ENCODE data around the gene ANO6.
"Not testable (repeated sequence)": the region's sequence is repeated elsewhere in the genome, so short reads cannot be mapped to it uniquely, and the experiment has no call there.

Gene ANO6, protein sequence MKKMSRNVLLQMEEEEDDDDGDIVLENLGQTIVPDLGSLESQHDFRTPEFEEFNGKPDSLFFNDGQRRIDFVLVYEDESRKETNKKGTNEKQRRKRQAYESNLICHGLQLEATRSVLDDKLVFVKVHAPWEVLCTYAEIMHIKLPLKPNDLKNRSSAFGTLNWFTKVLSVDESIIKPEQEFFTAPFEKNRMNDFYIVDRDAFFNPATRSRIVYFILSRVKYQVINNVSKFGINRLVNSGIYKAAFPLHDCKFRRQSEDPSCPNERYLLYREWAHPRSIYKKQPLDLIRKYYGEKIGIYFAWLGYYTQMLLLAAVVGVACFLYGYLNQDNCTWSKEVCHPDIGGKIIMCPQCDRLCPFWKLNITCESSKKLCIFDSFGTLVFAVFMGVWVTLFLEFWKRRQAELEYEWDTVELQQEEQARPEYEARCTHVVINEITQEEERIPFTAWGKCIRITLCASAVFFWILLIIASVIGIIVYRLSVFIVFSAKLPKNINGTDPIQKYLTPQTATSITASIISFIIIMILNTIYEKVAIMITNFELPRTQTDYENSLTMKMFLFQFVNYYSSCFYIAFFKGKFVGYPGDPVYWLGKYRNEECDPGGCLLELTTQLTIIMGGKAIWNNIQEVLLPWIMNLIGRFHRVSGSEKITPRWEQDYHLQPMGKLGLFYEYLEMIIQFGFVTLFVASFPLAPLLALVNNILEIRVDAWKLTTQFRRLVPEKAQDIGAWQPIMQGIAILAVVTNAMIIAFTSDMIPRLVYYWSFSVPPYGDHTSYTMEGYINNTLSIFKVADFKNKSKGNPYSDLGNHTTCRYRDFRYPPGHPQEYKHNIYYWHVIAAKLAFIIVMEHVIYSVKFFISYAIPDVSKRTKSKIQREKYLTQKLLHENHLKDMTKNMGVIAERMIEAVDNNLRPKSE

DNA sequence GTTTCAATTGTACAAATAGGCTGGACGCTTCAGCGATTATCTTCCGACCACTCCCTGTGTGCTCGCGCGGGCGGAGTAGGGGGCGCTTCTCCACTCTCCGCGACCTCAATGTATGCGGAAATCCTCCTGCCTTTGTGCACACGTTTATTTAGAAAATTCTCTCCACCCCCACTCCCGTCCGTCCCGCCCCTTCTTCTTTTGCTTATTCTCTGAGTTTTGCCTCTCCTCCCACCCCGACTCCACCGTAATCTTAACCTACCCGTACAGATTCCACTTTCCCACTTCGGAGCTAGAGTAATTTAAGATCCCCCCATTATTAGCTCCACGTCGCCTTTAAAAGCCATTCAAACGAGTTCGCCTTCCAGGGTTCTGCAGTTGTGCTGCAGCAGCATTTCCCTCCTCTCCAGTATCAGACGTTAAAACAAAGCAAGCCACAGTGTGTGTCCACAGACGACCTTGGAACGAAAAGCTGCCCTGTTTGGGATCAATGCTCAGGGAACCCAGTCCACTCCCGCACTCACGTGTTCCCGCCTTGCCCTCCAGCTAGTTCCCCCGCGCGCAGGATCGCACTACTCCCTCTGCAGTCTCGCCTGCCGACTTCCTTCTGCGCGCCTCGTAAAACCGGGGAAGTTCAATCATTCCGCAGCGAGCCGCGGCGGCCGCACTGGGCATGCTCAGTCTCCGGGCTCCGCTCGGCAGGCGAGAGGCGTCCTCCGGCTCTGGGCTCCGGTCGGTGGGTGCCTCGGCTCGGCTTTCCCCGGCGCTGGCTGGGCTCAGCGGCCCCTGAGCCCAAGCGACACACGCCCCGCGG is at the start of gene ANO6:
Gene ANO6, plus strand, starts transcription at position 677 of the 811 bp plus-strand sequence. CDS start 227 bp downstream, outside the sequence.
- peak; percentile 72 to 75 for DNase-seq (ENCODE audit: low read depth in 2 of 2)

DNA sequence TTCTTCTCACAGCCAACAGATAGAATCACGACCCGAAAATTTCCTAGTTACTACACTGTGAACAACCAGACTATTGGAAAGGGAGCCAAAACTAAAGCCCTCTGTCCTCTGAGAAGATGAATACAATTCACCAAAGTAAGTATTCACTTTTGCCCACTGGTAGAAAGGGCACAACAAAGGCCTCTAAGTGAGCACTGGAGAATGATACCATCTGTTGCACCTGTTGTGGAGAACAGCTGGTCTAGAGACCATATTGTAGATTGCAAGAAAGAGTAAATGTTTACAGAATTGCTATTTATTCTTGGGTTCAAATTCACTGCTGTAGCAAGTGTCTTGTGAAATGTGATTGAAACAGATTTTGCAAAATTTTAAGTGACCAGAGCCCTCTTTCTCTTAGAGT is 46.9 kb upstream of the ANO6 start:
- no peak for DNase-seq (ENCODE audit: low read depth in 2 of 2)

DNA sequence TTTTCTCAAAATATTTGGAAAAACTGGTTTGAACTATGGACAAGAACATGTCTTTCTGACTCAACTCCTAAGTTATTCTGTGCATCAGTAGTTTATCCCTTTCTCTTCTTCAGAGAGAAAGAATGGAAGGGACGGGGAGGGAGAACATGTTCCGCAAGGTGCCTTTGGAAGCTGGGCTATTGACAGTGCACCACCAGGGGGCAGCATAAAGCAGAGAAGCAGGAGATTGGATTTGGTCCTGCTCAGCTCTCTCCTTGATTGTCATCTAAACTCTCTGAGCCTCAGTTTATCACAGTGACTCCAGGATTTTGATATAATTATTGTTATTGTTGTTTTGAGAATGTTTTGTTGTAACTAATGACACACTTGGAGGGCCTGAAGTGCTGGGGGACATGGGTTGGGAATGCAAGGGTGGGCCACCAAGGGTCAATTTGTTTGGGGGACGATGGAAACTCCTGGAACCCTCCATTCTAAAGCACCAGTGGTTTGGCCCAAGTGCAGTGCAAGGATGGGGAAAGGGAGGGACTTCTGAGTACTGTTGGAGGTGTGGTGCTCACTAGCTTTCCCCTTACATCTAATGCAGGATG is 45.3 kb upstream of the ANO6 start:
- peak; percentile 37 to 38 for DNase-seq (ENCODE audit: low read depth in 2 of 2)

DNA sequence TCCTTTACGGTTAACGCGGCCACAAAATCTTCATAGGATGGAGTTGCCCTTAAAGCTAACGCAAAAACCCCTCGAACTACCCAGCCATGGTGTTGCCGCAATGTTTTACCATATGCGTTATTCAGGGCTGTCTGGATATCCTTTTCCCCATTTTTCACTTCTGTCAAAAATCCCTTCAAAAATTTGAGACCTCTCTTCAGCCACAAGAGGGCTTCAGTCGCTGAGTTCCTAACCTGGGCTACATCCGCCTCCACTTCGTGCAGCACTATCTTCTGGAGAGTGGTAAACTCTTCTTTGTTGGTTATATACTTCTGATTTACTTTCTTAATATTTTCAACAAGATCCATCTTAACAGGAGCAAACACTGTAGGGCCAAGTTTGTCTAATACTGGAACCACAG is 42.6 kb upstream of the ANO6 start:
- DNase-seq (ENCODE audit: low read depth in 2 of 2) = not testable (repeated sequence)

DNA sequence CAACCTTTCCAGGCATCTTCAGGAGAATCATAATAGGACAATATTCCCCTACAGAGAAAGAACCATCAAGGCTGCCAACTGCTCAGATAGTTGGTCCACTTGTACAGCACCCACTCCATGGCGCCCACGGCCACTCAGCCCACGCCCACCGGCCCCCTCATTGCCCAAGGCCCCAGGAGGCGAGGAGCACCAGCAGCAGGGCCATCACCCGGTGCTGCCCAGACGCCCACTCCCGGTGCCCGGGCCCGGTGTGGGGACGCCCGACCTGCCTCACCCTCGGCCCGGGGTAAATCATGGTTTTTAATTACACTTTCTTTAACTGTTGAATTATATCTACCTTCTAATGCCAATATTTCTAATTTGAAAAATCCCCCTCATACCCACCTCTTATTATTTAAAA is 41.3 kb upstream of the ANO6 start:
- DNase-seq (ENCODE audit: low read depth in 2 of 2) = no peak

- DNase-seq (ENCODE audit: low read depth in 2 of 2) = no peak
These were observed 37.1 kb upstream of the ANO6 start for GRCh38 chr12:45178771-45179170.

DNA sequence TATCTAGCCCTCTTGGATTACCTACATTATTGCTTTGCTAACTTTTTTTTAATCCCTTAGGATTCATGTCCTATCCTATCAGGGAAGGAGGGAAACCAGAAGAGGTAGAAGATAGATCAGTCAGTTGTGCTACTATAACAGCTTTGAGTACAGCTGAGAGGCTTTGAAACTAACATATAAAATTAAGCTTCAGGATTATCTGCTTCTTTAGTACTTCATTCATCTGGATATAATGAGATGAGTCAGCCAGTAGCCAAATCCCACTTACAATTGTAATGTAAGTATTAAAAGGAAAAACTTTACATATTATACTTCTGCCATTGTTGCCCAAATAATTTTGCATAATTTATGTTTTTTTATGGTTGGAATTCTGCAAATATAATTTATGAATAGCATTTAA is 33.4 kb upstream of the ANO6 start:
- no peak for DNase-seq (ENCODE audit: low read depth in 2 of 2)

GRCh38 chr12:45183246-45183645 is 32.6 kb upstream of the ANO6 start:
- no peak for DNase-seq (ENCODE audit: low read depth in 2 of 2)

GRCh38 chr12:45184147-45184963 is 31.5 kb upstream of the ANO6 start:
- DNase-seq (ENCODE audit: low read depth in 2 of 2) = no peak

DNA sequence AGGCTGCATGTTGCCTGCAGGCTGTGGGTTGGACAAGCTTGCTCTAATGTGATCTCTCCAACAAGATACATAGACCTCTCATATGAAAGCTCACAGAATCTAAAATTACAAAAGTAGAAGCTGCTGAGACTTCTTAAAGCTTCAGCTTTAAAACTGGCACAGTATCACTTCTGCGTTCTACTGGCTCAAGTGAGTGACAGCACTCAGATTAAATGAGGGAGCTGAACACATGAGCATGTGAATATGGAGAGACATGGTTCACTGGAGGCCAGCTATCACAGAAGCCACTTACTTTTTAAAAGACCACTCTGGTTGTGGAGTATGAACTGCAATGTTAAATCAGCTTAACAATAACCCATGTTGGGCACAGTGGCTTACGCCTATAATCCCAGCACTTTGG is 29.1 kb upstream of the ANO6 start:
- no peak for DNase-seq (ENCODE audit: low read depth in 2 of 2)

DNA sequence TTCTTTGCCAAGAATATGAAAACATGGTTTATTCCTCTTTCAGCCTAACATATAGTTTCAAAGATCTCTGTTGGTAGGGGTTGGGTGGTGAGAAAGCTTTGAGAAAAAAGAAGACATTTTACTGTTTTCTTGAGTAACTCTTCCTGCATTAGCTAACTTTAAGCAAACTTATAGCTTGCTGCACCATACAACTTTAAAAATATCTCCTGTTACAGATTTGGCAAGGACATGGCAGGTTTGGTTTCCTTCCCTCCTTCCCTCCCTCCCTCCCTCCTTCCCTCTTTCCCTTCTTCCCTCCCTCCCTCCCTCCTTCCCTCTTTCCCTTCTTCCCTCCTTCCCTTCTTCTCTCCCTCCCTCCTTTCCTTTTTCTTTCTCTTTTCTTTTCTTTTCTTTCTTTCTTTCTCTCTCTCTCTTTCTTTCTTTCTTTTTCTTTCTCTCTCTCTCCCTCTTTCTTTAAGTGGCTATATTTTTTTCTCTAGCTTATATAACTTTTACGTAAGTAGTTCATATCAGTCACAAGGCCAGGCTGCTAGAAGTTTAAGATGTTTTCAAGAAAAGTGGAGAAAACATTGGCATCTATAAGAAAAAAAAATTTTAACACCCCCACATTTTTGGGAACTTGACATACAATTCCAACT is 26.0 kb upstream of the ANO6 start:
- DNase-seq (ENCODE audit: low read depth in 2 of 2) = no peak

DNA sequence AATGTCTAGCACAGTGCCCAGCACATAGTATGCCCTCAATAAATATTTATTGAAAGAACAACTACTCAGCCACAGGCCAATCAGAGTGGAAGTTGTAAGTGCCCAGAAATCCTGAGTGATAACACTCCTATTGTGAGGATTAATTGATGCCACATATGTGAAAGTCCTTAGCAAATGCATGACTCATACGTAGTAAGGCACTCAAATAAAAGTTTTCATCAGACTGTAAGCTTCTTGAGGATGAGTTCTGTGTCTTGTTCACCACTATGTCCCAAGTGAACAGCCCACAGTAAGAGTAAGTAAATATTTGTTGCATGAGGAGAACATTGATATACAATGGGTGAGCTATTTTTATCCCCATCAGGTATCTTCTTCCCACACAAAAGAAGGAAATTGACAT is 24.7 kb upstream of the ANO6 start:
- peak in 1 of 2 experiments; percentile 23 for DNase-seq (ENCODE audit: low read depth in 2 of 2)

- DNase-seq (ENCODE audit: low read depth in 2 of 2) = no peak
These were observed 23.2 kb upstream of the ANO6 start for GRCh38 chr12:45192707-45193106.

GRCh38 chr12:45200491-45201043 is 15.3 kb upstream of the ANO6 start:
- no peak for DNase-seq (ENCODE audit: low read depth in 2 of 2)

DNA sequence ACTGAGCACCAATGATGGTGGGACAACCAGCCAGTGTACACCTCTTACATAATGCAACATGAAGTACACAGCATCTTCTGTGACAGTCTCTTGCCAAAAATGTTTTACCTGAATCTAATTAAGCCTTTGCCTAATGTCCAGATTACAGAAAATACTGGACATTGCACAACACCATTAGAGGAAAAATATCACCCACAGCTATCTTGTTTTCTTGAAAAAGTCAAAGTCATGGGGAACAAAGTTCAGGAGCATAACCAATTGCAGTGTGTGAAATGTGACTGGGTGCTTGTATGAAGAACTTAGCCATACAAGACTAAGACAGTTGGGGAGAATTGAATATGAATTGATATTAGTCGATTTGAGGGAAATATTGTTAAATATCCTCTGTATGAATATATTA is 12.1 kb upstream of the ANO6 start:
- no peak for DNase-seq (ENCODE audit: low read depth in 2 of 2)

GRCh38 chr12:45204757-45205156 is 11.1 kb upstream of the ANO6 start:
- no peak for DNase-seq (ENCODE audit: low read depth in 2 of 2)

- no peak for DNase-seq (ENCODE audit: low read depth in 2 of 2)
These were observed 10.6 kb upstream of the ANO6 start for GRCh38 chr12:45205165-45205825.

GRCh38 chr12:45208604-45209487 is 7.0 kb upstream of the ANO6 start:
- peak in 1 of 2 experiments; percentile 39 for DNase-seq (ENCODE audit: low read depth in 2 of 2)
